ENCODE measurements around the gene SUZ12.
A peak's percentile ranks its signal among the peaks of the same experiment; 100 is the strongest.
"Not testable (repeated sequence)": the region's sequence is repeated elsewhere in the genome, so short reads cannot be mapped to it uniquely, and the experiment has no call there.

Gene SUZ12

GRCh38 chr17:31936615-31937609, at the start of gene SUZ12:
Gene SUZ12, plus strand, starts transcription at chr17:31937007. Its CDS starts 240 bp downstream, at chr17:31937247.
- peak; percentile 43 to 70 for DNase-seq (ENCODE audit: low read depth in 2 of 2, low spot score in 1 of 2)

GRCh38 chr17:31888124-31888523, 48.7 kb upstream of the SUZ12 start:
- no peak for DNase-seq (ENCODE audit: low read depth in 2 of 2, low spot score in 1 of 2)

GRCh38 chr17:31900877-31901276, 35.9 kb upstream of the SUZ12 start:
- no peak for DNase-seq (ENCODE audit: low read depth in 2 of 2, low spot score in 1 of 2)

- no peak for DNase-seq (ENCODE audit: low read depth in 2 of 2, low spot score in 1 of 2)
Observed at GRCh38 chr17:31902693-31903092, 34.1 kb upstream of the SUZ12 start.

- DNase-seq (ENCODE audit: low read depth in 2 of 2, low spot score in 1 of 2) = no peak
Observed at GRCh38 chr17:31903401-31903800, 33.4 kb upstream of the SUZ12 start.

- DNase-seq (ENCODE audit: low read depth in 2 of 2, low spot score in 1 of 2) = no peak
Observed at GRCh38 chr17:31907342-31907962, 29.4 kb upstream of the SUZ12 start.

GRCh38 chr17:31908386-31908785, 28.4 kb upstream of the SUZ12 start:
- DNase-seq (ENCODE audit: low read depth in 2 of 2, low spot score in 1 of 2) = no peak

- not testable (repeated sequence) for DNase-seq (ENCODE audit: low read depth in 2 of 2, low spot score in 1 of 2)
Observed at GRCh38 chr17:31912705-31913104, 24.1 kb upstream of the SUZ12 start.

GRCh38 chr17:31915456-31916100, 21.2 kb upstream of the SUZ12 start:
- no peak for DNase-seq (ENCODE audit: low read depth in 2 of 2, low spot score in 1 of 2)

GRCh38 chr17:31916491-31917064, 20.2 kb upstream of the SUZ12 start:
- DNase-seq (ENCODE audit: low read depth in 2 of 2, low spot score in 1 of 2) = no peak

GRCh38 chr17:31917065-31917529, 19.7 kb upstream of the SUZ12 start:
- DNase-seq (ENCODE audit: low read depth in 2 of 2, low spot score in 1 of 2) = no peak

- not testable (repeated sequence) for DNase-seq (ENCODE audit: low read depth in 2 of 2, low spot score in 1 of 2)
Observed at GRCh38 chr17:31917721-31918120, 19.1 kb upstream of the SUZ12 start.

GRCh38 chr17:31918701-31919128, 18.1 kb upstream of the SUZ12 start:
- DNase-seq (ENCODE audit: low read depth in 2 of 2, low spot score in 1 of 2) = no peak

- no peak for DNase-seq (ENCODE audit: low read depth in 2 of 2, low spot score in 1 of 2)
Observed at GRCh38 chr17:31919802-31920525, 16.8 kb upstream of the SUZ12 start.

GRCh38 chr17:31926100-31926729, 10.6 kb upstream of the SUZ12 start:
- DNase-seq (ENCODE audit: low read depth in 2 of 2, low spot score in 1 of 2) = no peak

GRCh38 chr17:31931756-31932155, 5.1 kb upstream of the SUZ12 start:
- DNase-seq (ENCODE audit: low read depth in 2 of 2, low spot score in 1 of 2) = no peak

GRCh38 chr17:31935512-31935911, 1.3 kb upstream of the SUZ12 start:
- no peak for DNase-seq (ENCODE audit: low read depth in 2 of 2, low spot score in 1 of 2)

- DNase-seq (ENCODE audit: low read depth in 2 of 2, low spot score in 1 of 2) = not testable (repeated sequence)
Observed at GRCh38 chr17:31937926-31938641, 1.3 kb downstream of the SUZ12 start.

GRCh38 chr17:31941916-31942315, 5.1 kb downstream of the SUZ12 start:
- DNase-seq (ENCODE audit: low read depth in 2 of 2, low spot score in 1 of 2) = not testable (repeated sequence)

Measured in stimulated activated CD8-positive, alpha-beta memory T cell treated with anti-CD3 and anti-CD28 coated beads, Interleukin-4, amount 100 ng/mL, for 1 hour (primary cell).